HG03439 (cell line): ENCODE results near the gene DEFB132.

Experiments
- ATAC-seq: cut with Tn5 transposase; IDR thresholded peaks from one replicate; pipeline ENCODE4 v1.9.1; 2021; ENCODE audit warnings: mild to moderate bottlenecking, moderate library complexity; ENCODE audit not compliant: unreplicated experiment

DEFB132 gene

DNA sequence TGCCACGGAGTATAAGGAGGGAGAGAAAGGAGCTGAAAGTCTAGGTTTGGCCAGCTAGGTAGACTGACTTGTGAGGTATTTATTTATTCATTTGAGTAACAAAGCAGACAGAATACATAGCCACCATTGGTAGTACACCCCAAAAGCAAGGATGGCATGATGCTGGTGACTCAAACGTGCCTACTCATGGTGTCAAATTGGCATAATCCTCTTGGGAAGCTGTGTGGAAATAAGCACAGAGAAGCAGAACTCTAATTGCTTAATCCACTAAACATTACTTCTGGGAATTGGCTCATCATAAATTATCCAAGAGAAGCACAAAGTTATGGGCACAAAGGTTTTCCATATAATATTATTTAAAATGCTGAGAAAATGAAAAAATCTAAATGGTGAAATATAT is 2.5 kb downstream of the DEFB132 start:
- no peak for ATAC-seq

DNA sequence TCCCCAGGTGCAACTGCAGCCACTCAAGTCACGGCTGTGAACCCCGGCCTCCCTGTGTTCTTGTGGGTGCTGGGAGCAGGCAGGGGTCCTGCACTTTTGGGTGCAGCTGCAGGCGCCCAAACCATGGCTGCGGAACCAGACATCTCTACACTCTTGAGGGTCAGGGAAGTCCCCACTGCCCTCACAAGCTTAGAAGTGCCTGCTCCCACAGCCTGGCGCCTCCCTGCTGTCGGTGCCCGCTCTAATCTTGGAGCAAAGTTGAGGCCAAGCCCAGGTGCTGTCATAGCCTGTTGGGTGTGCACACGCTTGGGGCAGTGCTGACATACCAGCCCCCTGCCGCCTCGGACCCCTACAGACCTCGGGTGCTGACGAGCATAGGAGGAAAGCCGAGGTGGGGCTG is 6.2 kb downstream of the DEFB132 start:
- no peak for ATAC-seq

DNA sequence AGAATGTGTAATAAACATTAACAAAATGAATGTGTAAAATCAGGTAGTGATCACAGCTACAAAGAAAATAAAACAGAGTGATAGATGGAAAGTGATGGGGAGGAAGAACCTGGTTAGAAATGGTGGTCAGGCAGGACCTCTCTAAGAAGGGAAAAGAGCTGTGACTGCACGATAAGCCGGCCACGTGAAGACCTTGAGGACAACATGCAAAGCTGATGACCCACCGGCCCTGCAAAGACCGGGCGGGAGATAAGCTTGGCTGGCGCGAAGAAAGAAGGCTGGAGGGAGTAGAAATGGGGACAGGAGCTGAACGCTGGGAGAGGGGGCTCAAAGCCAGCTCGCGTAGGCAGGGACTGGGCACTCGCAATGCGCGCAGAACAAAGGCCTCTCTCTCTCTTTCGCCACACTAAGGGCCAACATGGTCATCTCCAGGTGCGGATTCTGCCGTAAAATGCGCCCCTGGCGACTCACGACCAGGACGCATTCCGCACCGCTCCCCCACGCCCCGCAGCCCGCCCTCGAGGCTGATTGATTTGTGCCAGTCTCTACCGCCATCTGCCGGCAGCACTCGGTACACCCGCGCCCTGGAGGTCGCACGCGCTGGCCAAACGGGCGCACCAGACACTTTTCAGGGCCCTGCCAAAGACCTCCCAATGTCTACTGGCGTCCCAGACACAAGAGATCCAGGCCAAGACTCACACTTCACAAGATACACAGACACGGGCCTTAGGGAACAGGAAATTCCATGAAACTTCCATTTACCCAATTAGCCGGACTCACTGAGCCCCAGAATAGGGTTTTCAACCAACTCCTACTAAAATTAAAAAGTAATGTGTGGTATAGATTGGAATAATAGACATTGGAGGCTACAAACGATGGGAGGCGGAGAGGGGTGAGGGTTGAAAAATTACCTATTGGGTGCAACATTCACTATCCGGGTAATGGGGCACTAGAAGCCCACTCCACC is 9.4 kb downstream of the DEFB132 start:
- peak; percentile 83 for ATAC-seq

DNA sequence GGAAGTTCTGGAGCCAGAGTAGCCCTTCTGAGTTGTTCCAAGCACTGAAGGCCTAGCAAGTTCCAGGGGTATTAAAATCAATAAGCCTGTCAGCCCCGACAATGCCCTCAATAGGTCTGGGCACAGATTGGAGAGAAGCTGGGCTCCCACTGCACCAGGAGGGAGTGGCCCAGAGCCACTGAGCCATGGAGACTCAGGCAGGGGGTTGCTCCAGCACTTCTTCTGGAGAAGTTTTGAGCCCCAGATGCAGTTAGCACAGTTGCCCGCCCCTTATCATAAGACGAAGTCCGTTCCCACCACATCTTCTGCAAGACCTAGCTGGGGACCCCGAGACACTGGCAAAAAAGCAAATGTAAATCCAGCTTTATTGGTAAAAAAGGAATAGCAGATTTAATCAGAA is 13.0 kb downstream of the DEFB132 start:
- ATAC-seq: no peak

DNA sequence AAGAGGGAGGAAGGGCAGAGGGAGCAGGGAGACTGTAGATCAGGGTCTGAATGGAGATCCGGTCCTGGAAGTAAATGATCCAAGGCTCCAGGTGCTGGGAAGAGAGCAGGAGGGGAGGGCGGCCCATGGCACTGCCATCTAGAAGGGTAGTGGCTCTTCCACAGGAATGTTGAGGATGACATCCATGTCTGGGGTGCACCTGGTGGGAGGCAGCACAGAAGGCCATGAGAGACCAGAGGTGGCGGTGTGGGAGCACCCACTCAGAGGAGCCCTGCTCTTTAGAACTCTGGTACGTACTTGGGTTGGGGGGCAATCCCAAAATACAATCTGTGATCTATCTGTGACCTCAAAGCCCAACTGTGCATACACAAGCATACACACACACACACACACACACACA is 13.5 kb downstream of the DEFB132 start:
- no peak for ATAC-seq

DNA sequence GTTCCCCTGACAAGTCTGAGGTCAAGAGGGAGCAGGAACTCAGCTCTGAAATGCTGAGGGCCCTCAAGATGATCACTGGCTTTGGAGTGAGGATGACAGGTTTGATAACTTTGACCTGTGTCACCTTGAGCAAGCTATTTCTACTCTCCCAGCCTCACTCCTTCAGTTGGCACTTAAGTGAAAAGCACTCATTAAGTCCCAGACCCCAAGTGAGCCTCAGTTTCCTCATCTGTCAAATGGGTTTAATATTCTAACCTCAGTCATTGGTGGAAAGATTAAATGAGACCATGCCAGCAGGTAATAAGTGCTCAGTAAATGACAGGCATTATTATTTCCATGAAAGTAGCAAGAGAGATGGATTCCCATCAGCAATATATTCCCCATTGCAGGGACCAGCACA is 14.0 kb downstream of the DEFB132 start:
- no peak for ATAC-seq

DNA sequence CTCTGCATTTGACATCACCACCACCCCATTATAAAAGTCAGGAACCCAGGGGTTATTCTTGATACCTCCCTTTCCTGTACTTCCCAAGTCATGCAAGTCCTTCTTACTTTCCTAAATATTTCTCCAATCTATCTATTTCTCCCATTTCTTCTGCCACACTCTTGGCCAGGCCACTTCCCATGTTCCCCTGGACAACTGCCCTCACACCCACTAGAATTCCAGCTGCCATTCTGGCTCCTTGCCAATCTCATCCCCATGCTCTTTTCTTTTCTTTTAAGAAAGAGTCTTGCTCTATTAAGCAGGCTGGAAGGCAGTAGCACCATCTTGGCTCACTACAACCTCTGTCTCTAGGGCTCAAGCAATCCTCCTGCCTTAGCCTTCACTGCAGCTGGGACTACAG is 15.2 kb downstream of the DEFB132 start:
- no peak for ATAC-seq

DNA sequence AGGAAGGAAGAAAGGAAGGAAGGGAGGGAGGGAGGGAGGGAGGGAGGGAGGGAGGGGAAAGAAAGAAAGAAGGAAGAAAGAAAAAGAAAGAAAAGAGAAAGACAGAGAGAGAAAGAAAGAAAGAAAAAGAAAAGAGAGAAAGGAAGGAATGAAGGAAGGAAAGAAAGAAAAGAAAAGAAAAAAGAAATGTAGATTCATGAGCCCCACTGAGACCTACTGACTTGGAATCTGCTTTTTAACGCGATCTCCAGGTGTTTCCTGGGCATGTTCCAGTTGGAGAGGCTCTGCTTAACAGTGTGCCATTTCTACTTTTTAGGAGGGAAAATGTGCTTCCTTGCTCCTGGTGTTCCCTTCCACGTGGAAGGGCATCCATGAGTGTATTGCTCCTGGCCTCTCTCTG is 16.4 kb downstream of the DEFB132 start:
- ATAC-seq: no peak

DNA sequence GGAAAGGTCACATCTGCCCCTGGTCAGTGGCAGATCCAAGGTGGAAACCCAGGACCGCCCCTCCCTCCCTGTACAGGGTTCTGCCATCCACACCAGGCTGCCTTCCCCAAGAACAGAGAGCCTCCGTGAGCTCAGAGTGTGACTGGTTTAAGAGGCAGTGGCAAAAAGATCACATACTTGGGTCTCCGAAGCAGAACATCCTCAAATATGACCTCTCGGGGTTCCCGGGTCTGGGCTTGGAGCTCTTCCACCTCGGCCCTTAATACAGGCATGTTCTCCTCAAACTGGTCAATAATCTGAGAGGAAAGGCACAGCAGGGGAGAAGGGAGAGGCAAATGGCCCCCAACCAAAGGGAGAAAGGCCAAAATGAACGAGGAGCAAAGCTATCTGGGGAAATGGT is 18.3 kb downstream of the DEFB132 start:
- ATAC-seq: no peak

DNA sequence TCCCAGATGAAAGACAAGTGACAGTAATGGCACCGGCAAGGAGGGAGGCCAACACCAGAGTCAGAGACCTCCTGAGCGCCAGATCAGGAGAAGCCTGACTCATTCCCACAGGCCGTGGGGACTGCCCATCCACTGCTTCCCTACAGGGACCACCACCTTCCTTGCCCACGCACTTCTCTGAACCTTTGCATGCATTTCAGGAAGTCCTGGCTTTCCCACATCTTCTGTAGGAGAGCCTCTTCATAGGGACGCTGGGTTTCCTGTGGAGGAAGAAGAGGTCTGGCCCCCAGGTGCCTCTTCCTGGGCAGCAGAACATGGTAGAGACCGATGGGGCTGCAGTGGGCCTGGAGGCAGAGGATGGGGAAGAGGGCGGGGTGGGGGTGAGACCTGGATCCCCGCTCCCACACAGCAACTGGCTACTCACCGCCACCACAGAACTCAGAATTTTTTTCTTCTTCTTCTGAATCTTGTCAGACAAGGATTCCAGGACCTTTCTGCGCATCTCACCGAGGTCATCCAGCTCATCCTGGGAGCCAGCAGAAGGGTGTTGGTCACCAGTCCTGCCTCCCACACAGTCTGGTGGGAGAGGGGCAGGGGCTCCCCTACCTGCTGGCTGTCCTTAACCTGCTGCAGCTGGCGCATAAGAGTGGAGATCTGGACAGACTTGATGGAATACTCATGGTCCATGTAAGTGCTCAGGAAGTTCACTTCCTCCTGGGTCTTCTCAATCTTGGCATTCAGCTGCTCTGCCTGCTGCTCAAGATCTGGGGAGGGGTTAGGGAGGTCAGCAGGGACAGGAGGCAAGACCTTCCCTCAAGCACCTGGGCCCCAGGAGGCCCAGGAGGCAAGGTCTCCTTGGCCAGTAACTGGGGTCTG is 19.3 kb downstream of the DEFB132 start:
- ATAC-seq: no peak

DNA sequence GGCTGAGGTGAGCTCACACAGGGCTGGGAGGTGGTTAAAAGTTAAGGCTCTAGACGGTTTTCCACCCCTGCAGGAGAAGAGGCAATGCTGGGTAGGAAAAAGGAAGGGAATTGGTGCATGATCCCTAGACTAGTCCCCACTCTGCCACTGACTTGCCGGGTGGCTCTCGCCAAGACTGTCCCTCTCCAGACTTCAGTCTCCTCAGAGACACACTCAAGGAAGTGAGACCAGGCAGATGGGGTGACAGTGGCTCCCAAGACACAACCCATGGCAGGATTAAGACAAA is 19.9 kb downstream of the DEFB132 start:
- ATAC-seq: no peak

DNA sequence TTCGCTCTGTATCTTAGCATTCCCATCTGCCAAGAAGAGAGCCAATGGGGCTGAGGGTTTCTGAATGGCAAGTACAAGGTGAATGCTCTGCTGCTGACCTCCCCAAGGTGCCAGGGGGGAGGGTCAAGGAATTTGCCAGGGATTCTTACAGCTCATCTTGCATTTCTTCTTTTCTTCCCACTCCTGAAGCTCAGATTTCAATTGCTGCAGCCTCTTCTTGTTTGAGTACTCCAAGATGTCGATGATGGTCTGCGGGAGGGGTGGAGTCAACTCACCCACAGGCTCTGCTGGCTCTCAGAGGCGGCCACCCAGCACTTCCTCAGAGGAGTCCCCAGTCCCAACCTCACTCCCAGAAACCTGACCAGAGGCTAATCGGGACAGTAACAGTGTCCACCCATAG is 20.7 kb downstream of the DEFB132 start:
- ATAC-seq: no peak

DNA sequence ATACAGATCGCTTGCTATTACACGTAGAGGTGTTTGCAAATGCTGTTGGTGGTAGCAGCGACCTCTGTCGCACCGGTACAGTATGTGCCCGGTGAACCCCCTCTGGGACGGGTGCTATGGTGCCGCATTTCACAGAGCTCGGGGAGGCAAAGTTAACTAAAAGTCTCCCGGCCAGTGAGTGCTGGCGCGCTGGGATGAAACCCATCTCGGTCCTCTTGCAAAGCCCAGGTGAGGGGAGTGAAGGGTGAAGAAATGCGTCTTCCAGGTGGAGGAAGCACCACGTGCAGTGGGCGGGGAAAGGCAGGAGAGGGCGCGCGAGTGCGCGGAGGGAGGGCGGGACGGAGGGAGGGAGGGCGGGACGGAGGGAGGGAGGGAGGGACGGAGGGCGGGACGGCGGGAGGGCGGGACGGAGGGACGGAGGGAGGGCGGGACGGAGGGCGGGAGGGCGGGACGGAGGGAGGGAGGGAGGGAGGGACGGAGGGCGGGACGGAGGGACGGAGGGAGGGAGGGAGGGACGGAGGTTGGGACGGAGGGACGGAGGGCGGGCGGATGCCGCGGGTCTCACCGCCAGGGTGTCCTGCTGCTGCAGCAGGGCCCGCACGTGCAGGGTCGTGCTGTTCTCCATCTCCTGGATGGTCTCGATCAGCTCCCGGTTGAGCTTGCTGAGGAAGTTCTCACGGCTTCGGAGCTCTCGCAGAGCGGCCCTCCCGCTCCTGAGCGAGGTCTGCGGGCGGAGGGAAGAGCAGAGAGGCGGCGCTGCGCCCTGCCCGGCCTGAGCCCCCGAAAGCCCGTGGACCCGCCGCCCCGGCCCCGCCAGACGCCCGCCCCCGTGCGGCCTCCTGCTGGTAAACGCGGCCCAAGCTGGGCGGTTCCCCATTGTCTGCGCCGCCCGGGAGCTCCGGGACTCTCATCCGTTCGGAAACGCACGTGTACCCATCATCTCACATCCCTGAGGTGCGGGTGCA is 21.4 kb downstream of the DEFB132 start:
- ATAC-seq: no peak

DNA sequence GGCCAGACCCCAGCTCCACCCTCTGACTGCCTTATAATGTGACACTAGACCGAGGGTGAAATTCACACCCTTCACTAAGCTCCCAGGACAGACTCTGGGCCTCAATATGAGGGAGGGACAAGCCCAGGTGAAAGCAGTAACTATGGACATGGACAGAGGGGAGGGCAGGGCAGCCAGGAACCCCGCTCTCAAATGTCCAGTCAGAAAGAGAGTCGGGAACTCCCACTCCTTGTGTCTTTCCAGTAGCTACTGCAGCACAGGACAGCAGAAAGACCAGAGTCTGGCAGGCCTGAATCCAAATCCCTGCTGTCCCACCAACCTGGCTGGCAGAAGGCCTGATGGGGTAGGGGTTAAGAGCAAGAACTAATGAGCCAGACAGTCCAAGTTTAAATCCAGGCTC is 26.6 kb downstream of the DEFB132 start:
- no peak for ATAC-seq

DNA sequence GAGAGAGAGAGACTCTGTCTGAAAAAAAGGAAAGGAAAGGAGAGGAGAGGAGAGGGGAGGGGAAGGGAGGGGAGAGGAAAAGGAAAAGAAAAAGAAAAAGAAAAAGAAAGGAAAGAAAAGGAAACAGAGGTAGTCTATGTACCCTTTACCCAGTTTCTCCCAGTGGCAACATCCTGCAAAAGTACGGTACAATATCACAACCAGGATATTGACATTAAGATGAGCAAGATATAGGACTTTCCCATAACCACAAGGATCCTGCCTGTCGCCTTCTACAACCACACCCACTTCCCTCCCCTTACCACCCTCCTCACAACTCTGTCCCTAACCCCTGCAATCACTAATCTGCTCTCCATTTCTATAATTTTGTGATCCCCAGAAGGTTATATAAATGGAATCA is 29.0 kb downstream of the DEFB132 start:
- no peak for ATAC-seq

DNA sequence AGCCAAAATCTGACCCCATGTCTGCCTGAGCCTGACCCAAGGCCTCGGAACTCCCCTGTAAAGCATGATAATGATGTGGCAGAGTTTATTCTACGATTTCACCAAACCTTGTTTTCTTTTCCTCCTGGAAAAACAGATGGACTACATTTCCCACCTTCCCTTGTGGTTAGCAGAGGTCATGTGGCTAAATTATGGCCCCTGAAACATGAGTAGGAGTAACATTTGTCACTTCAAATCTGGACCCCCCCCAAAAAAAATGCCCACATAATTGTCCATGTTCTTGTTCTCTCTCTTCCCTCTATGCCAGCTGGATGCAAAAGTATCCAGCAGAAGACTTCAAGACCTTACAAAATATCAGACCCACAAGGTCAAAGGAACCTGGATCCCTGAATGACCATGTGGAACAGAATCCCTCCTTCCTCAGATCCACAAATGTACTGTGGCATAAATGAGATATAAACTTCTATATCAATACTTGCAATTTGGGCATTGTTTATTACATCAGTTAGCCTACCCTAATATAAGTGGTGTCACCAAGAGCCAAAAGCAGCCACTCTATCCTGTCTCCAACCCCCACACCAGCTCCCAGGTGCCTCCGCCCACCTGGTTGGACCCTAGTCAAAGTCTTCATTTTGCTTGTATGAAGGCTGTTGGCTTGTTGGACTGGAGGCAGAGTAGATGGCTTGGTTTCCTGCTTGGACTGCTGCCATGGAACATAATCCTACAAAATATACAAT is 31.6 kb downstream of the DEFB132 start:
- no peak for ATAC-seq

DNA sequence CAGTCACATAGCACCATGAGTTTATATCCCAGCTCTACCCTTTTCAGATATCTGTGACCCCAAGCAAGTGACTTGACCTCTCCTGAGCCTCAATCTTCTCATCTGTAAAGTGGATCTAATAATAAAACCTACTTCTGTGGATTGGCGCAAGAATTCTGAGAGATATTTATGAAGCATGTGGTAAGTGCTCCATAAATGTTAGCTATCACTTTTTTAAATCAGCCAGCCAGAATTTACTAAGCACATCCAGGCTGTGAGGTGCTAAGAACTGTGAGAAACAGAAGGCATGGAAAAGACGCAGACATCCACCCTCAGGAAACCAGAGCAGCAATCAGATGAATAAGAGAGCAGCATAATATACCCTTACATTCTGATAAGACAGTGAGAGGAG is 32.2 kb downstream of the DEFB132 start:
- ATAC-seq: no peak

DNA sequence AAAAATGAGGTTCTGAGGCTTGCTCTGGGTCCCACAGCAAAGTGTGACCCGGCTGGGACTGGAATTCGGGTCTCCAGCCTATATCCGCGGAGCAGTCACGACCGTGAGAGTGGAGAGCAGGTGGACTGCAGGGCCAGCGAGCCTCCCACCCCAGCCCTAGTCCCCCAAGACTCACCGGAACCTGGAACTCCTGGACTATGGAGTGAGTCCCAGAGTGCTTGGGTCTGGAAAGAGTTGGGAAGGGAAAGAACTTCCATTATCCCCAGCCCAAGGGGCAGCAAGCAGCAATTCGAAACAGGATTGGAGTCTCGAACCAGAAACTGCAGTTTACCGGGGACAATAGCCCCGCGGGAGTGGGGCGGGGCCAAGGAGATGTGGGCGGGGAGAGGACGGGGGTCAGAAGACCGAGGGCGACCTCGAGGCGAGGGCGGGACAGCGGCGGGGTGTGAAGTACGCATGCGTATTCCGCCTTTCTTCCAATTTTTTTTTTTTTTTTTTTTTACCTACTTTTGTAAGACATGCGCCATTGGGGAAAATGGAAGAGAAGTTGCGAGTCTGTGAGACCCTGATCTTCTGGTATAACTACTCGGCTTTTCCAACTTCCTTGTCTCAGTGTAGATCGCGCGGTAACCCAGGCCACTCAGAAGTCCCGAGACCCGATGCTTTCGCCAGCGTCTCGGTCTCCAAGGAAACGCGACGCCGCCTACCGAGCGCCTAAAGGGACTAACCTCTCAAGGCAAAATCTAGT is 32.7 kb downstream of the DEFB132 start, which contains the start of gene C20orf96:
TSS of gene C20orf96 (minus strand) at position 667 of the 748 bp plus-strand sequence. CDS start at position 527, 140 bp downstream.
- peak; percentile 82 for ATAC-seq

DNA sequence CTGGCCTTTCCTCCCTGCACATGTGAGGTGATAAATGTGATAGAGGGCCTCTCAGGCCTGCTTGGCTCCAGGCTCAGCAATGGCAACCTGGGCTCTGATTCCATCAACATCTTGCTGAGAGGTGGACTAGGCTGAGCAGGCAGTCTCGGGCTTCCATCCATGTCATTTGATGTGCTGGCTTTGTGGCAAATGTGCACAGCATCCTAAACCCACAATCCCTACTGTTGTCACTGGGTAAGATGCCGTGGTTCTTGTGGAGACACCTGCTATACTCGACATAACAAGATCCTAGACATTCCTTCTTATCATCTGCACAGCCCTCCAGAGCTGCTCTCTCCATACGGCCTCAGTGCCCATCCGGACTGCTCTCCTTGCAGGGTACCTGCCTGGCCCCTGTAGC is 37.1 kb downstream of the DEFB132 start:
- ATAC-seq: no peak
